ENCODE results near the gene PTPRT. TPM values are rescaled to one million over a fixed set of nuclear protein-coding genes. Genes with fewer than 3 reads are reported as not detected.

The PTPRT gene
- 0.31 TPM for polyA plus RNA-seq (2013, experiment 1 of 2)
- 0.25 TPM for polyA plus RNA-seq (2013, experiment 2 of 2)

GRCh38 chr20:43189554-43190331 lies at the start of gene PTPRT:
Gene PTPRT, minus strand, starts transcription at chr20:43189906. Its CDS starts 173 bp downstream, at chr20:43189733.
- no peak for DNase-seq
- Histone ChIP-seq H2BK15ac (replicated peaks; ENCODE audit: low read depth) (no peak within 1 kb of the TSS), H3K4ac (ENCODE audit: low read depth, low read length) (no peak within 1 kb of the TSS), H3K27me3 (ENCODE audit: insufficient read depth, low read length, poor library complexity) (peaks cover 23% of the 10 kb centered on the region), H3K4me3 (ENCODE audit: low read length) (peak within 1 kb of the TSS; percentile 8), H3K36me3 (ENCODE audit: control insufficient read depth, insufficient read depth, low read length) (no peaks in the 10 kb centered on the region), H3K4me2 (ENCODE audit: low read length) (peak within 1 kb of the TSS; percentile 42), H2BK5ac (ENCODE audit: low read length) (no peak within 1 kb of the TSS), H3K79me1 (ENCODE audit: low read length) (no peaks in the 10 kb centered on the region), H2BK120ac (ENCODE audit: low read depth, low read length) (no peak within 1 kb of the TSS), H3K56ac (ENCODE audit: low read length) (peak within 1 kb of the TSS; percentile 25), H3K9ac (ENCODE audit: low read length) (no peak within 1 kb of the TSS), H4K8ac (ENCODE audit: low read depth, low read length) (no peak within 1 kb of the TSS), H3K23ac (ENCODE audit: low read length) (no peak within 1 kb of the TSS), H4K5ac (ENCODE audit: low read length) (no peak within 1 kb of the TSS), H2AK5ac (ENCODE audit: low read length) (no peak within 1 kb of the TSS), H3K18ac (ENCODE audit: low read length) (no peak within 1 kb of the TSS), H3K79me2 (ENCODE audit: control insufficient read depth, insufficient read depth, low read length) (no peaks in the 10 kb centered on the region), H3K27ac (ENCODE audit: low read depth, low read length) (no peak within 1 kb of the TSS), H3K4me1 (ENCODE audit: control insufficient read depth, low read depth, low read length) (peaks cover 3% of the 10 kb centered on the region)
- WGBS (ENCODE audit: extremely low coverage, insufficient coverage, low lambda C conversion rate) = no CpG with 5 or more reads among the region's 115 CpGs

- H3K9ac ChIP-seq (ENCODE audit: low read length) = no peak overlapping the region
- WGBS (ENCODE audit: extremely low coverage, insufficient coverage, low lambda C conversion rate) = no CpG with 5 or more reads among the region's 3 CpGs
- H3K27me3 ChIP-seq (ENCODE audit: insufficient read depth, low read length, poor library complexity) = no peaks in the 10 kb centered on the region
Measured at GRCh38 chr20:43238833-43239232, 49.1 kb upstream of the PTPRT start.

GRCh38 chr20:43238266-43238665 lies 48.6 kb upstream of the PTPRT start:
- no CpG with 5 or more reads among the region's 5 CpGs for WGBS (ENCODE audit: extremely low coverage, insufficient coverage, low lambda C conversion rate)
- H3K79me1 ChIP-seq (ENCODE audit: low read length) = no peaks in the 10 kb centered on the region
- H3K23ac ChIP-seq (ENCODE audit: low read length) = no peak overlapping the region

More at GRCh38 chr20:43238833-43239232, 49.1 kb upstream of the PTPRT start:
- no peaks in the 10 kb centered on the region for H3K79me2 ChIP-seq (ENCODE audit: control insufficient read depth, insufficient read depth, low read length)
- no peak overlapping the region for H2AK5ac ChIP-seq (ENCODE audit: low read length)
- H4K5ac ChIP-seq (ENCODE audit: low read length) = no peak overlapping the region
- no peaks in the 10 kb centered on the region for H3K36me3 ChIP-seq (ENCODE audit: control insufficient read depth, insufficient read depth, low read length)
- peak; percentile 69 for DNase-seq
- no peak overlapping the region for H2BK15ac ChIP-seq (replicated peaks; ENCODE audit: low read depth)
- H2BK120ac ChIP-seq (ENCODE audit: low read depth, low read length) = no peak overlapping the region
- no peak overlapping the region for H3K56ac ChIP-seq (ENCODE audit: low read length)
- no peak overlapping the region for H3K18ac ChIP-seq (ENCODE audit: low read length)
- H3K23ac ChIP-seq (ENCODE audit: low read length) = no peak overlapping the region
- H3K4me1 ChIP-seq (ENCODE audit: control insufficient read depth, low read depth, low read length) = no peaks in the 10 kb centered on the region
- no peak overlapping the region for H2BK5ac ChIP-seq (ENCODE audit: low read length)
- H3K79me1 ChIP-seq (ENCODE audit: low read length) = no peaks in the 10 kb centered on the region
- H3K4me2 ChIP-seq (ENCODE audit: low read length) = no peak overlapping the region
- H3K27ac ChIP-seq (ENCODE audit: low read depth, low read length) = no peak overlapping the region
- H4K8ac ChIP-seq (ENCODE audit: low read depth, low read length) = no peak overlapping the region
- no peak overlapping the region for H3K4me3 ChIP-seq (ENCODE audit: low read length)
- H3K4ac ChIP-seq (ENCODE audit: low read depth, low read length) = no peak overlapping the region

DNA sequence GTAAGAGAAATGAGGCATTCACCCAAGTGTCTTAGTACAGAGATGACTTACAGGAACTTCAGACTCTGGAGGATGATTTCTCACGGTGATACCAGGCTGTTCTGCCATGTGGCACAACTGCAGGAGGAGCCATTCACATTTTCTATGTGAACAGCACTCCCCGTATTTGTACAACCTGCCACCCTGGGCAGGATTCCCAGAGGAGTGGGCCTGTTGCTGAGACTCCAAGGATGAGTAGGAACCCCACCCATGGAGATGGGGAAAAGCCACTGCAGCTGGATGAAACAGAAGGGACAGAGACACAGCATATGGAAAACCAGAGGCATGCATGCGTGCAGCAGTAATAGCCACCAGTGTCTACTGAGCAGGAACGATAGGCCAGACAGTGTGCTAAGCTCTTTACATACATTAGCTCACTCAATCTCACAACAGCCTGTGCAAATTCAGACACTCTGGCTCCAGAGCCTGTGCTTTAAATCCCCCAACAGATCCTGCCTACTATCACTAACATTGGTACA lies 48.0 kb upstream of the PTPRT start:
- H3K56ac ChIP-seq (ENCODE audit: low read length) = no peak overlapping the region
- H3K79me2 ChIP-seq (ENCODE audit: control insufficient read depth, insufficient read depth, low read length) = no peaks in the 10 kb centered on the region
- no peak for DNase-seq
- no peak overlapping the region for H3K9ac ChIP-seq (ENCODE audit: low read length)
- no peaks in the 10 kb centered on the region for H3K27me3 ChIP-seq (ENCODE audit: insufficient read depth, low read length, poor library complexity)
- no peak overlapping the region for H3K4me3 ChIP-seq (ENCODE audit: low read length)
- no CpG with 5 or more reads among the region's 4 CpGs for WGBS (ENCODE audit: extremely low coverage, insufficient coverage, low lambda C conversion rate)
- no peak overlapping the region for H2BK15ac ChIP-seq (replicated peaks; ENCODE audit: low read depth)
- H4K8ac ChIP-seq (ENCODE audit: low read depth, low read length) = no peak overlapping the region
- no peaks in the 10 kb centered on the region for H3K4me1 ChIP-seq (ENCODE audit: control insufficient read depth, low read depth, low read length)
- H2BK120ac ChIP-seq (ENCODE audit: low read depth, low read length) = no peak overlapping the region
- H2BK5ac ChIP-seq (ENCODE audit: low read length) = no peak overlapping the region
- H3K4me2 ChIP-seq (ENCODE audit: low read length) = no peak overlapping the region
- H3K4ac ChIP-seq (ENCODE audit: low read depth, low read length) = no peak overlapping the region
- H3K79me1 ChIP-seq (ENCODE audit: low read length) = no peaks in the 10 kb centered on the region
- H3K18ac ChIP-seq (ENCODE audit: low read length) = no peak overlapping the region
- H4K5ac ChIP-seq (ENCODE audit: low read length) = no peak overlapping the region
- H2AK5ac ChIP-seq (ENCODE audit: low read length) = no peak overlapping the region
- no peaks in the 10 kb centered on the region for H3K36me3 ChIP-seq (ENCODE audit: control insufficient read depth, insufficient read depth, low read length)
- no peak overlapping the region for H3K23ac ChIP-seq (ENCODE audit: low read length)
- H3K27ac ChIP-seq (ENCODE audit: low read depth, low read length) = no peak overlapping the region

More at GRCh38 chr20:43238266-43238665, 48.6 kb upstream of the PTPRT start:
- Histone ChIP-seq H3K4me2 (ENCODE audit: low read length) (no peak overlapping the region), H2BK120ac (ENCODE audit: low read depth, low read length) (no peak overlapping the region), H2BK15ac (replicated peaks; ENCODE audit: low read depth) (no peak overlapping the region), H2AK5ac (ENCODE audit: low read length) (no peak overlapping the region), H3K9ac (ENCODE audit: low read length) (no peak overlapping the region), H4K5ac (ENCODE audit: low read length) (no peak overlapping the region), H3K4me3 (ENCODE audit: low read length) (no peak overlapping the region), H3K27me3 (ENCODE audit: insufficient read depth, low read length, poor library complexity) (no peaks in the 10 kb centered on the region), H3K27ac (ENCODE audit: low read depth, low read length) (no peak overlapping the region), H3K56ac (ENCODE audit: low read length) (no peak overlapping the region), H3K4ac (ENCODE audit: low read depth, low read length) (no peak overlapping the region), H3K4me1 (ENCODE audit: control insufficient read depth, low read depth, low read length) (no peaks in the 10 kb centered on the region), H3K18ac (ENCODE audit: low read length) (no peak overlapping the region), H4K8ac (ENCODE audit: low read depth, low read length) (no peak overlapping the region), H2BK5ac (ENCODE audit: low read length) (no peak overlapping the region), H3K36me3 (ENCODE audit: control insufficient read depth, insufficient read depth, low read length) (no peaks in the 10 kb centered on the region), H3K79me2 (ENCODE audit: control insufficient read depth, insufficient read depth, low read length) (no peaks in the 10 kb centered on the region)
- peak; percentile 40 for DNase-seq

GRCh38 chr20:43235998-43236397 lies 46.3 kb upstream of the PTPRT start:
- Histone ChIP-seq H3K79me2 (ENCODE audit: control insufficient read depth, insufficient read depth, low read length) (no peaks in the 10 kb centered on the region), H3K56ac (ENCODE audit: low read length) (no peak overlapping the region), H3K9ac (ENCODE audit: low read length) (no peak overlapping the region), H2BK15ac (replicated peaks; ENCODE audit: low read depth) (no peak overlapping the region), H4K8ac (ENCODE audit: low read depth, low read length) (no peak overlapping the region), H3K23ac (ENCODE audit: low read length) (no peak overlapping the region), H3K4me1 (ENCODE audit: control insufficient read depth, low read depth, low read length) (no peaks in the 10 kb centered on the region), H3K36me3 (ENCODE audit: control insufficient read depth, insufficient read depth, low read length) (no peaks in the 10 kb centered on the region), H3K4me2 (ENCODE audit: low read length) (no peak overlapping the region), H2AK5ac (ENCODE audit: low read length) (no peak overlapping the region), H4K5ac (ENCODE audit: low read length) (no peak overlapping the region), H3K4ac (ENCODE audit: low read depth, low read length) (no peak overlapping the region), H2BK120ac (ENCODE audit: low read depth, low read length) (no peak overlapping the region), H3K4me3 (ENCODE audit: low read length) (no peak overlapping the region), H3K27me3 (ENCODE audit: insufficient read depth, low read length, poor library complexity) (no peaks in the 10 kb centered on the region), H3K79me1 (ENCODE audit: low read length) (no peaks in the 10 kb centered on the region), H3K18ac (ENCODE audit: low read length) (no peak overlapping the region), H3K27ac (ENCODE audit: low read depth, low read length) (no peak overlapping the region), H2BK5ac (ENCODE audit: low read length) (no peak overlapping the region)
- WGBS (ENCODE audit: extremely low coverage, insufficient coverage, low lambda C conversion rate) = no CpG with 5 or more reads among the region's 2 CpGs
- DNase-seq = no peak

Measured in mesendoderm (in vitro differentiated cells).